HepG2 (cell line): Measurements from ENCODE around the gene PITHD1. TPM values are rescaled to one million over a fixed set of nuclear protein-coding genes. Genes with fewer than 3 reads are reported as not detected.
A peak's percentile ranks its signal among the peaks of the same experiment; 100 is the strongest.
"Not testable (repeated sequence)": the region's sequence is repeated elsewhere in the genome, so short reads cannot be mapped to it uniquely, and the experiment has no call there.

Experiments
- ATAC-seq: fragments of 200-7000 bp; cut with Tn5 transposase; 3 replicates; pipeline ENCODE4 v1.9.1; 2020; ENCODE audit warnings: mild to moderate bottlenecking, moderate library complexity
- BruUV-seq: library from RNA; stranded (reverse); fragments of 400-500 nt; replicated peaks from 2 replicates; lab custom pipeline; 2021; lab: Mats Ljungman, UMichigan
- CTCF ChIA-PET: fragments of 300-600 bp; formaldehyde crosslinking; extraction: SDS; loops from one replicate; lab custom pipeline; 2021; ENCODE audit warnings: low total read pairs, inconsistent platforms, low intra/inter-chr PET ratio; lab: Yijun Ruan, JAX
- POLR2A ChIA-PET: fragments of 350-600 bp; sonication (Branson Sonifier 250); formaldehyde crosslinking; loops from one replicate; lab custom pipeline; 2020; ENCODE audit warnings: antibody characterized with exemption, inconsistent platforms; lab: Yijun Ruan, JAX
- DNase-seq: peaks from one replicate; pipeline ENCODE4 v3.0.0-alpha.2; 2015; ENCODE audit warnings: low spot score
- FAIRE-seq: peaks from 3 replicates; lab custom pipeline; 2011; peaks lifted over from hg19 to GRCh38; lab: Jason Lieb, UNC
- H2AFZ ChIP-seq: one replicate; pipeline ENCODE4 v1.6.1; 2011; ENCODE audit warnings: low read length, inconsistent platforms
- H3K27ac ChIP-seq: fragments of 300-600 bp; 3 replicates; pipeline ENCODE4 v1.8.0; 2011; ENCODE audit warnings: mixed run types, mild to moderate bottlenecking, mixed read lengths, low read length, inconsistent platforms; ENCODE audit not compliant: insufficient read depth; ENCODE audit errors: extremely low read length
- H3K27me3 ChIP-seq, 2 experiments: fragments of 200-600 bp in 1 of 2; 2 replicates in 1 of 2; 3 replicates in 1 of 2; pipeline versions ENCODE4 v1.6.0 to v1.8.0; 2011; ENCODE audit warnings: low read length in 2 of 2, mild to moderate bottlenecking in 2 of 2, moderate library complexity in 2 of 2, inconsistent platforms in 1 of 2; ENCODE audit not compliant: insufficient read depth in 2 of 2, control insufficient read depth in 1 of 2
- H3K36me3 ChIP-seq, 2 experiments: fragments of 200-600 bp in 1 of 2; replicated peaks in 1 of 2; 2 replicates in 1 of 2; 3 replicates in 1 of 2; pipeline versions ENCODE4 v1.5.1 to v1.8.0; 2011; ENCODE audit warnings: low read length in 2 of 2, inconsistent platforms in 1 of 2; ENCODE audit not compliant: insufficient read depth in 2 of 2, control insufficient read depth in 1 of 2
- H3K4me1 ChIP-seq: 2 replicates; pipeline ENCODE4 v1.5.1; 2012; ENCODE audit warnings: low read length, inconsistent platforms; ENCODE audit not compliant: insufficient read depth
- H3K4me2 ChIP-seq: 2 replicates; pipeline ENCODE4 v1.6.0; 2011; ENCODE audit warnings: low read depth, low read length, inconsistent platforms
- H3K4me3 ChIP-seq, 3 experiments: fragments of 200-600 bp in 1 of 3; sonication (generic), shearing (Covaris generic) in 1 of 3; replicated peaks in 1 of 3; 2 replicates each; pipeline ENCODE4 v1.5.1; 2011 to 2016; ENCODE audit warnings: low read length in 3 of 3, inconsistent platforms in 2 of 3, low read depth in 2 of 3, mild to moderate bottlenecking in 2 of 3, control low read depth in 1 of 3, mixed read lengths in 1 of 3; ENCODE audit not compliant: insufficient read depth in 1 of 3
- H3K79me2 ChIP-seq: one replicate; pipeline ENCODE4 v1.6.1; 2011; ENCODE audit warnings: low read length, inconsistent platforms; ENCODE audit not compliant: insufficient read depth
- H3K9ac ChIP-seq: 2 replicates; pipeline ENCODE4 v1.6.0; 2011; ENCODE audit warnings: mild to moderate bottlenecking, low read depth, low read length, inconsistent platforms; ENCODE audit not compliant: insufficient read depth
- H3K9me3 ChIP-seq: 2 replicates; pipeline ENCODE4 v1.5.1; 2012; ENCODE audit warnings: mild to moderate bottlenecking, low read length
- H4K20me1 ChIP-seq: 2 replicates; pipeline ENCODE4 v1.6.0; 2011; ENCODE audit warnings: inconsistent platforms, mild to moderate bottlenecking, low read length, moderate library complexity; ENCODE audit not compliant: insufficient read depth
- NFAT5 ChIP-seq: sonication (generic); formaldehyde crosslinking; IDR thresholded peaks from 2 replicates; pipeline ENCODE4 v1.4.0; 2020; ENCODE audit warnings: missing genetic modification reagents
- ZNF121 ChIP-seq: sonication (generic); formaldehyde crosslinking; IDR thresholded peaks from 2 replicates; pipeline ENCODE4 v1.5.0; 2020; ENCODE audit warnings: mild to moderate bottlenecking, missing genetic modification reagents
- WGBS: methylation state at CpG from one replicate; pipeline ENCODE4 v1.1.6; 2017; ENCODE audit warnings: low lambda C conversion rate; 5-methylcytosine and 5-hydroxymethylcytosine counted together
- in situ Hi-C: cut with HindIII; loops from 2 replicates; pipeline ENCODE4 v1.10.0; 2017; ENCODE audit warnings: low pct_unique_long_range_greater_than_20kb; ENCODE audit not compliant: extremely low pct_ligation_motif_present
- intact Hi-C: fragments of 100-400 bp; cut with micrococcal nuclease; formaldehyde crosslinking; loops from one replicate; pipeline ENCODE4 v1.10.0; 2022; ENCODE audit not compliant: unreplicated experiment
- polyA plus RNA-seq, 8 experiments: library from polyadenylated mRNA; depleted of rRNA in 3 of 8; stranded (reverse) in 7 of 8; unstranded in 1 of 8; fragments of >200 nt; fragmentation: Illumina TruSeq in 4 of 8; extraction: Trizol in 4 of 8; gene quantifications; 2 replicates each; pipeline versions ENCODE4 v1.2.1 to v1.2.3, GENCODE V29; 2011 to 2016; ENCODE audit warnings: low read depth in 4 of 8, missing spikeins in 1 of 8, mixed read lengths in 1 of 8; ENCODE audit not compliant: insufficient read depth in 1 of 8
- total RNA-seq, 5 experiments: library from RNA; depleted of rRNA; stranded (reverse); fragments of >200 nt; fragmentation: Illumina TruSeq; extraction: Trizol; gene quantifications; 2 replicates each; pipeline ENCODE4 v1.2.3, GENCODE V29; 2016; ENCODE audit warnings: low read depth in 1 of 5

The PITHD1 gene
- total and polyA plus RNA-seq, 2 of the 13 experiments (the other 11 are each of a cell fraction or from before 2014, with no cell fraction given): 28.0 to 37.3 TPM

- POLR2A ChIA-PET: interaction anchor here (1.0 kb wide), 1 partner anchor 42 kb away, joined by 5 read pairs; the partner anchor contains the start of gene RPL11
- H3K27me3 ChIP-seq, H3K9ac ChIP-seq, H3K4me2 ChIP-seq, H3K79me2 ChIP-seq, in situ Hi-C loops, H2AFZ ChIP-seq, H3K9me3 ChIP-seq, H3K4me3 ChIP-seq, ATAC-seq, H3K36me3 ChIP-seq, intact Hi-C loops, CTCF ChIA-PET, FAIRE-seq, H4K20me1 ChIP-seq, BruUV-seq, DNase-seq, H3K27ac ChIP-seq: not testable (repeated sequence)
- 97% methylated on average over 5 of the region's 5 CpGs for WGBS
- peaks cover 23% of the 10 kb centered on the region for H3K4me1 ChIP-seq
These were observed 44.9 kb upstream of the PITHD1 start for GRCh38 chr1:23733281-23733680.

GRCh38 chr1:23736437-23737134 lies 41.6 kb upstream of the PITHD1 start:
- no peak overlapping the region for H3K4me2 ChIP-seq
- H3K9me3 ChIP-seq: no peaks in the 10 kb centered on the region
- no peak overlapping the region for H3K4me3 ChIP-seq
- H3K27ac ChIP-seq: no peak overlapping the region
- no peaks in the 10 kb centered on the region for H4K20me1 ChIP-seq
- peaks cover 0 to 4% of the 10 kb centered on the region in 2 experiments; a peak in 1 of 5 replicates for H3K36me3 ChIP-seq
- no peak overlapping the region for H3K9ac ChIP-seq
- FAIRE-seq: no peak
- H3K27me3 ChIP-seq: no peaks in the 10 kb centered on the region
- in situ Hi-C loops: no loop called here
- POLR2A ChIA-PET: no interaction called here
- no peak for ATAC-seq
- intact Hi-C loops: no loop called here
- CTCF ChIA-PET: no interaction called here
- no TSS peak for BruUV-seq
- H2AFZ ChIP-seq: no peak overlapping the region
- DNase-seq: no peak
- 87% methylated on average over 6 of the region's 7 CpGs for WGBS
- peaks cover 9% of the 10 kb centered on the region for H3K4me1 ChIP-seq
- no peaks in the 10 kb centered on the region for H3K79me2 ChIP-seq
- TF ChIP-seq NFAT5 (CRISPR knock-in tag) (no peak), ZNF121 (CRISPR knock-in tag) (peak; percentile 79)
